ENCODE results near the gene LRRFIP1.
"Not testable (repeated sequence)": the region's sequence is repeated elsewhere in the genome, so short reads cannot be mapped to it uniquely, and the experiment has no call there.

LRRFIP1 gene

GRCh38 chr2:237593596-237594320 is 33.6 kb upstream of the LRRFIP1 start:
- H3K4me3 ChIP-seq (ENCODE audit: low read length): no peak overlapping the region
- no peak for TF ChIP-seq CTCF (conservative IDR thresholded peaks at IDR 0.05; ENCODE audit: low read length)
- no peak for DNase-seq (ENCODE audit: low read depth)

- no peak for DNase-seq (ENCODE audit: low read depth)
- no peak overlapping the region for H3K4me3 ChIP-seq (ENCODE audit: low read length)
- TF ChIP-seq CTCF (conservative IDR thresholded peaks at IDR 0.05; ENCODE audit: low read length): no peak
Observed at GRCh38 chr2:237594514-237594871, 32.9 kb upstream of the LRRFIP1 start.

- not testable (repeated sequence) for DNase-seq (ENCODE audit: low read depth); H3K4me3 ChIP-seq (ENCODE audit: low read length)
Observed at GRCh38 chr2:237595829-237596519, 31.4 kb upstream of the LRRFIP1 start.

GRCh38 chr2:237596520-237597195 is 30.7 kb upstream of the LRRFIP1 start:
- no peak for DNase-seq (ENCODE audit: low read depth)
- no peak overlapping the region for H3K4me3 ChIP-seq (ENCODE audit: low read length)
- no peak for TF ChIP-seq CTCF (conservative IDR thresholded peaks at IDR 0.05; ENCODE audit: low read length)

GRCh38 chr2:237597196-237598145 is 29.9 kb upstream of the LRRFIP1 start:
- no peak for TF ChIP-seq CTCF (conservative IDR thresholded peaks at IDR 0.05; ENCODE audit: low read length)
- DNase-seq (ENCODE audit: low read depth): no peak
- H3K4me3 ChIP-seq (ENCODE audit: low read length): no peak overlapping the region

GRCh38 chr2:237598468-237599208 is 28.7 kb upstream of the LRRFIP1 start:
- no peak overlapping the region for H3K4me3 ChIP-seq (ENCODE audit: low read length)
- DNase-seq (ENCODE audit: low read depth): no peak
- TF ChIP-seq CTCF (conservative IDR thresholded peaks at IDR 0.05; ENCODE audit: low read length): no peak
